Endometrial microvascular endothelial cells (primary cell): ENCODE measurements around the gene GTF3C2. TPM values are rescaled to one million over a fixed set of nuclear protein-coding genes. Genes with fewer than 3 reads are reported as not detected.

Experiments
- in situ Hi-C: cut with HindIII; loops from 2 replicates; pipeline ENCODE4 v1.10.0; 2017; ENCODE audit warnings: low sequenced_read_pairs, low pct_unique_long_range_greater_than_20kb; ENCODE audit errors: inconsistent ontology term
- total RNA-seq: library from RNA; depleted of rRNA; stranded (reverse); fragments of >200 nt; gene quantifications from one replicate; pipeline ENCODE4 v1.2.3, GENCODE V29; 2015; ENCODE audit errors: inconsistent ontology term

GTF3C2 gene
- 43.2 TPM for total RNA-seq

- in situ Hi-C loops, result no loop called here
Observed at GRCh38 chr2:27356382-27357181, at the start of gene GTF3C2. TSS of gene GTF3C2 (minus strand) at chr2:27356764. CDS start at chr2:27343554, 13,210 bp downstream.

- in situ Hi-C loops, result no loop called here
Observed at GRCh38 chr2:27400348-27401135, 44.0 kb upstream of the GTF3C2 start.

- in situ Hi-C loops, result no loop called here
Observed at GRCh38 chr2:27398962-27399361, 42.4 kb upstream of the GTF3C2 start.

GRCh38 chr2:27393225-27393624 is 36.7 kb upstream of the GTF3C2 start:
- in situ Hi-C loops, result no loop called here

GRCh38 chr2:27390822-27391679 is 34.5 kb upstream of the GTF3C2 start:
- in situ Hi-C loops, result no loop called here

GRCh38 chr2:27381577-27382181 is 25.1 kb upstream of the GTF3C2 start:
- in situ Hi-C loops, result no loop called here

- in situ Hi-C loops, result no loop called here
Observed at GRCh38 chr2:27380626-27381545, 24.3 kb upstream of the GTF3C2 start, which contains the start of gene ZNF513. TSS of gene ZNF513 (minus strand) at chr2:27380734. CDS start at chr2:27380526, 208 bp downstream.

GRCh38 chr2:27379836-27380625 is 23.5 kb upstream of the GTF3C2 start:
- in situ Hi-C loops, result no loop called here

GRCh38 chr2:27379383-27379835 is 22.8 kb upstream of the GTF3C2 start:
- in situ Hi-C loops, result no loop called here

GRCh38 chr2:27378809-27379290 is 22.3 kb upstream of the GTF3C2 start:
- in situ Hi-C loops, result no loop called here

GRCh38 chr2:27378096-27378808 is 21.7 kb upstream of the GTF3C2 start:
- in situ Hi-C loops, result no loop called here

GRCh38 chr2:27377618-27378095 is 21.1 kb upstream of the GTF3C2 start:
- in situ Hi-C loops, result no loop called here

- in situ Hi-C loops, result no loop called here
Observed at GRCh38 chr2:27376866-27377617, 20.5 kb upstream of the GTF3C2 start.

GRCh38 chr2:27376151-27376865 is 19.7 kb upstream of the GTF3C2 start:
- in situ Hi-C loops, result no loop called here
